ENCODE results near the gene SIPA1L3.

The SIPA1L3 gene

GRCh38 chr19:37957176-37957575 lies 50.2 kb downstream of the SIPA1L3 start:
- DNase-seq (ENCODE audit: low spot score) = no peak
- no peak overlapping the region for H3K27ac ChIP-seq
- TF ChIP-seq CTCF (conservative IDR thresholded peaks at IDR 0.05; ENCODE audit: low read depth) = no peak
- ChIA-PET POLR2A (ENCODE audit: low non-redundant PET) (no interaction called here), CTCF (no interaction called here)

GRCh38 chr19:37959665-37960114 lies 52.7 kb downstream of the SIPA1L3 start:
- no peak overlapping the region for H3K27ac ChIP-seq
- TF ChIP-seq CTCF (conservative IDR thresholded peaks at IDR 0.05; ENCODE audit: low read depth) = no peak
- DNase-seq (ENCODE audit: low spot score) = no peak
- POLR2A ChIA-PET (ENCODE audit: low non-redundant PET) = no interaction called here
- CTCF ChIA-PET = no interaction called here

- CTCF ChIA-PET = no interaction called here
- no peak for DNase-seq (ENCODE audit: low spot score)
- POLR2A ChIA-PET (ENCODE audit: low non-redundant PET) = no interaction called here
- no peak overlapping the region for H3K27ac ChIP-seq
- no peak for TF ChIP-seq CTCF (conservative IDR thresholded peaks at IDR 0.05; ENCODE audit: low read depth)
Observed at GRCh38 chr19:37961198-37961597, 54.2 kb downstream of the SIPA1L3 start.

GRCh38 chr19:37963190-37963936 lies 56.4 kb downstream of the SIPA1L3 start:
- TF ChIP-seq CTCF (conservative IDR thresholded peaks at IDR 0.05; ENCODE audit: low read depth) = no peak
- POLR2A ChIA-PET (ENCODE audit: low non-redundant PET) = no interaction called here

GRCh38 chr19:37964109-37964508 lies 57.1 kb downstream of the SIPA1L3 start:
- TF ChIP-seq CTCF (conservative IDR thresholded peaks at IDR 0.05; ENCODE audit: low read depth) = no peak
- CTCF ChIA-PET = no interaction called here
- POLR2A ChIA-PET (ENCODE audit: low non-redundant PET) = no interaction called here
- 0 out of 2 replicates have a peak overlapping the region, but pooled peaks have one; percentile 7 for H3K27ac ChIP-seq
- no peak for DNase-seq (ENCODE audit: low spot score)

More at GRCh38 chr19:37963190-37963936, 56.4 kb downstream of the SIPA1L3 start:
- H3K27ac ChIP-seq = peak overlapping the region; percentile 49
- no peak for DNase-seq (ENCODE audit: low spot score)
- CTCF ChIA-PET = interaction anchor here (0.7 to 0.8 kb wide), 2 partner anchors 103 to 1978 kb away, joined by 3 to 4 read pairs; no protein-coding TSS in a partner anchor

GRCh38 chr19:37966211-37966661 lies 59.2 kb downstream of the SIPA1L3 start:
- DNase-seq (ENCODE audit: low spot score) = peak; percentile 36
- ChIA-PET POLR2A (ENCODE audit: low non-redundant PET) (interaction anchor here (0.7 kb wide), 1 partner anchor 1643 kb away, joined by 4 read pairs; no protein-coding TSS in a partner anchor), CTCF (no interaction called here)
- peak overlapping the region; percentile 76 for H3K27ac ChIP-seq
- TF ChIP-seq CTCF (conservative IDR thresholded peaks at IDR 0.05; ENCODE audit: low read depth) = no peak

Measured in RWPE1 (cell line).